HG03039 (cell line): ENCODE data around the gene ZNF608.

Experiments
- ATAC-seq: cut with Tn5 transposase; IDR thresholded peaks from one replicate; pipeline ENCODE4 v1.9.1; 2021; ENCODE audit warnings: mild to moderate bottlenecking, moderate library complexity; ENCODE audit not compliant: unreplicated experiment

Gene ZNF608

GRCh38 chr5:124738681-124739633 lies 7.5 kb downstream of the ZNF608 start:
- no peak for ATAC-seq

- no peak for ATAC-seq
Observed at GRCh38 chr5:124737651-124738050, 8.8 kb downstream of the ZNF608 start.

- ATAC-seq = no peak
Observed at GRCh38 chr5:124736805-124737188, 9.6 kb downstream of the ZNF608 start.

GRCh38 chr5:124736082-124736804 lies 10.2 kb downstream of the ZNF608 start:
- no peak for ATAC-seq

GRCh38 chr5:124735169-124735858 lies 11.1 kb downstream of the ZNF608 start:
- no peak for ATAC-seq

- no peak for ATAC-seq
Observed at GRCh38 chr5:124734574-124735168, 11.8 kb downstream of the ZNF608 start.

GRCh38 chr5:124733329-124733650 lies 13.1 kb downstream of the ZNF608 start:
- ATAC-seq = no peak

GRCh38 chr5:124732428-124733328 lies 13.8 kb downstream of the ZNF608 start:
- ATAC-seq = no peak

GRCh38 chr5:124730381-124730780 lies 16.1 kb downstream of the ZNF608 start:
- no peak for ATAC-seq

GRCh38 chr5:124729720-124730359 lies 16.6 kb downstream of the ZNF608 start:
- ATAC-seq = no peak

- no peak for ATAC-seq
Observed at GRCh38 chr5:124728968-124729332, 17.5 kb downstream of the ZNF608 start.

GRCh38 chr5:124728331-124728967 lies 18.0 kb downstream of the ZNF608 start:
- no peak for ATAC-seq

GRCh38 chr5:124726631-124727362 lies 19.6 kb downstream of the ZNF608 start:
- no peak for ATAC-seq

- no peak for ATAC-seq
Observed at GRCh38 chr5:124725622-124726258, 20.7 kb downstream of the ZNF608 start.

- ATAC-seq = no peak
Observed at GRCh38 chr5:124725040-124725434, 21.4 kb downstream of the ZNF608 start.

- ATAC-seq = no peak
Observed at GRCh38 chr5:124724357-124725039, 21.9 kb downstream of the ZNF608 start.

GRCh38 chr5:124721229-124721735 lies 25.2 kb downstream of the ZNF608 start:
- ATAC-seq = no peak
